ENCODE results near the gene SLC12A4. TPM values are rescaled to one million over a fixed set of nuclear protein-coding genes. Genes with fewer than 3 reads are reported as not detected.

The SLC12A4 gene
- total RNA-seq, 4 donors from 2014 or later, result 25.6 to 137 (median 62.3) TPM

DNA sequence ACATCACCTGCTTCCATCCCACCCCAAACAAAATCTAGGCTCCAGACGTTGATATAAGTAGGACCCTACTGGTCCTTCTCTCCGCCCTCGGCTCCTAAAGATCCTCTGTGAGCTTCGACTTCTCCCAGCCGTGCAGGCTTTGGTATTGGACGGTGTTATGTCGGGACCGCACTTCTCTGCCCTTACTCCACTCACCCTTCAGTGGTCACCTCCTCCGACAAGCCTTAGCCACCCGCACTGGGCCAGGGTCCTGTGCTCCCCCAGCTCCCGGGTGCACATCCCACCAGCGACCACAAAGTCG lies 33.4 kb downstream of the SLC12A4 start:
- no peak for TF ChIP-seq POLR2A (IDR thresholded peaks at IDR 0.05)
- Histone ChIP-seq H3K4me3 (peak overlapping the region; percentile 72 to 79), H3K27ac (peak overlapping the region; percentile 85 to 91), H3K4me1 (peaks cover 0 to 3% of the 10 kb centered on the region in 2 donors), H3K36me3 (no peaks in the 10 kb centered on the region), H3K9me3 (no peaks in the 10 kb centered on the region), H3K27me3 (no peaks in the 10 kb centered on the region)
- no peak for DNase-seq
- intact Hi-C loops (cut with DNase I; ENCODE audit: low total_unique reads), result no loop called here

DNA sequence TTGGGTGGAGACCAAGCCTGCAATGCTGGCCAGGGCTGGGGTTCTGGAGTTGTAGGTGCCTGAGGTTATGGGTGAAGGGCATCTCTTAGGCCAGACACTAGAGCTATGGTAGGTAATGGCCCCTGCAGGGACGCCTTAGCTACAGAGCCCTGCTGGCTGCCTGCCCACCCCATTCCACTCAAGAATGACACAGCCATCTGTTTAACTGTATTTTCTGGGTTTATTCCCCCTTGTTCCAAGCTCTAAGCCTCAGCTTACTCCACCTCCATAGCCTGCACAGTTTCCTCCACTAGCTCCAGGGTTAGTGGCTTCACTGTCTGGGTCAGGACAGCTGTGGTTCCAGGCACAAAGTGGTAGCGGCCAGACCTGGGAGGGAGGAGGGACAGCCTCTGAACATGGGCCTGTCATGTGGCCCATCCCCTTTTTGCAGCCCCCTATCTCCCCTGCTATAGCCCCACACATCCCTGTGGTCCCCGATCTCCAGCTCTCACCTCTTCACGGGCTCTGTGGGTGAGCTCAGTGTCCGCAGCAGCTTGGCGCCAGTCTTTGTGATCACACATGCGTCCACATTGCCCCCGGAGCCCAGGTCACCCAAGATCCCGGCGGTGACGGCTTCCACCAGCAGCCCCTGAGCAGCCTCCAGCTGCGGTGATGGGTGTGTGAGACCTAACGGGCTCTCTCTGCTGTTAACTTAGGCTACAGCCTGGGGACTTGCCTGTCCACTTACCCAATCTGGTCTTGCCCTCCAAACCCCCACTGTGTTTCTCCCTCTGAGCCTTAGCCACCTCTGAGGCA lies 33.9 kb downstream of the SLC12A4 start:
- H3K27ac ChIP-seq, result peak overlapping the region; percentile 85 to 91

DNA sequence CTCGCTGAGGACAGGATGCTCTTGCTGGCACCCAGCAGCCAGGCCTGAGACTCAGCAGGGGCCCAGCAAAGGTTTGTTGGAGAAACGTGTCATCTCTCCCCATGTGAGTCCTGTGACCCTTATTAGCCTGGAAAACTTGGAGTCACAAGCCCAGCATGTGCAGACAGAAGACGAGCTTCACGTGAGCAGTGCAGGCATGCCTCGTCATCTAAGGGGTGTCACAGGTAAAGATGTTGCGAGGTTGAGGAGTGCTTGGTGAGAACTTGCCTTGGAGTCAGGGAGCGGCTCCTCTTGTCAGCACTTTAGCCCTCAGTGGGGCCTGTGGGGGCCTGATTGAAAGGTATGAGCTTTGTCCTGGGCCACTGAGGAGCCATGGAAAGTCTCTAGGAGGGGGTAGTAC lies 34.6 kb downstream of the SLC12A4 start:
- DNase-seq, result no peak
- H3K27me3 ChIP-seq, result no peaks in the 10 kb centered on the region
- H3K4me1 ChIP-seq, result peaks cover 0 to 3% of the 10 kb centered on the region in 2 donors
- H3K27ac ChIP-seq, result no peak overlapping the region
- H3K36me3 ChIP-seq, result no peaks in the 10 kb centered on the region
- H3K4me3 ChIP-seq, result no peak overlapping the region
- TF ChIP-seq, protein P1, sequence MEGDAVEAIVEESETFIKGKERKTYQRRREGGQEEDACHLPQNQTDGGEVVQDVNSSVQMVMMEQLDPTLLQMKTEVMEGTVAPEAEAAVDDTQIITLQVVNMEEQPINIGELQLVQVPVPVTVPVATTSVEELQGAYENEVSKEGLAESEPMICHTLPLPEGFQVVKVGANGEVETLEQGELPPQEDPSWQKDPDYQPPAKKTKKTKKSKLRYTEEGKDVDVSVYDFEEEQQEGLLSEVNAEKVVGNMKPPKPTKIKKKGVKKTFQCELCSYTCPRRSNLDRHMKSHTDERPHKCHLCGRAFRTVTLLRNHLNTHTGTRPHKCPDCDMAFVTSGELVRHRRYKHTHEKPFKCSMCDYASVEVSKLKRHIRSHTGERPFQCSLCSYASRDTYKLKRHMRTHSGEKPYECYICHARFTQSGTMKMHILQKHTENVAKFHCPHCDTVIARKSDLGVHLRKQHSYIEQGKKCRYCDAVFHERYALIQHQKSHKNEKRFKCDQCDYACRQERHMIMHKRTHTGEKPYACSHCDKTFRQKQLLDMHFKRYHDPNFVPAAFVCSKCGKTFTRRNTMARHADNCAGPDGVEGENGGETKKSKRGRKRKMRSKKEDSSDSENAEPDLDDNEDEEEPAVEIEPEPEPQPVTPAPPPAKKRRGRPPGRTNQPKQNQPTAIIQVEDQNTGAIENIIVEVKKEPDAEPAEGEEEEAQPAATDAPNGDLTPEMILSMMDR (IDR thresholded peaks at IDR 0.05), result no peak
- no peak for TF ChIP-seq POLR2A (IDR thresholded peaks at IDR 0.05)
- no peaks in the 10 kb centered on the region for H3K9me3 ChIP-seq
- intact Hi-C loops (cut with DNase I; ENCODE audit: low total_unique reads), result no loop called here

More for the DNA sequence above, 33.9 kb downstream of the SLC12A4 start:
- Histone ChIP-seq H3K9me3 (no peaks in the 10 kb centered on the region), H3K4me1 (peaks cover 0 to 3% of the 10 kb centered on the region in 2 donors), H3K4me3 (peak overlapping the region in 1 of 2 donors; percentile 72), H3K36me3 (no peaks in the 10 kb centered on the region), H3K27me3 (no peaks in the 10 kb centered on the region)
- TF ChIP-seq, protein P1 (IDR thresholded peaks at IDR 0.05), result no peak
- TF ChIP-seq POLR2A (IDR thresholded peaks at IDR 0.05), result no peak
- DNase-seq, result no peak
- intact Hi-C loops (cut with DNase I; ENCODE audit: low total_unique reads), result no loop called here

DNA sequence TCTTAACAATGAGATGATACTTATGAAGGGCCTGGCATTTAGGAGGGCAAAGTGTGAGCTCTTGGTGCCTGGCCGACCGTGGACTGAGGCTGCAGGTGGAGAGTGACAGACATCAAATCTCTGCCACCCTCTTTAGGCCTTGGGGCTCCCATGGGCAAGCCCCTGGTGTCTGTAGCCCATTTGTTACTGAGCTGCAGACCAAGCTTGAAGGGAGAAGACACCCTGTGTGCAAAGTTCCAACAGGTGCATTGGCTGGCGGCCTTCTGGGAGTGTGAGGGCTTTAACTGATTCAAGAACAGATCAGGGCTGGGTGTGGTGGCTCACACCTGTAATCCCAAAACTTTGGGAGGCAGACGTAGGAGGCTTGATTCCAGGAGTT lies 36.0 kb downstream of the SLC12A4 start:
- Histone ChIP-seq H3K27me3 (no peaks in the 10 kb centered on the region), H3K4me3 (no peak overlapping the region), H3K27ac (no peak overlapping the region), H3K36me3 (no peaks in the 10 kb centered on the region), H3K4me1 (peaks cover 0 to 3% of the 10 kb centered on the region in 2 donors), H3K9me3 (no peaks in the 10 kb centered on the region)
- no peak for DNase-seq
- no peak for TF ChIP-seq POLR2A (IDR thresholded peaks at IDR 0.05)
- TF ChIP-seq, protein P1 (IDR thresholded peaks at IDR 0.05), result no peak
- intact Hi-C loops (cut with DNase I; ENCODE audit: low total_unique reads), result no loop called here

DNA sequence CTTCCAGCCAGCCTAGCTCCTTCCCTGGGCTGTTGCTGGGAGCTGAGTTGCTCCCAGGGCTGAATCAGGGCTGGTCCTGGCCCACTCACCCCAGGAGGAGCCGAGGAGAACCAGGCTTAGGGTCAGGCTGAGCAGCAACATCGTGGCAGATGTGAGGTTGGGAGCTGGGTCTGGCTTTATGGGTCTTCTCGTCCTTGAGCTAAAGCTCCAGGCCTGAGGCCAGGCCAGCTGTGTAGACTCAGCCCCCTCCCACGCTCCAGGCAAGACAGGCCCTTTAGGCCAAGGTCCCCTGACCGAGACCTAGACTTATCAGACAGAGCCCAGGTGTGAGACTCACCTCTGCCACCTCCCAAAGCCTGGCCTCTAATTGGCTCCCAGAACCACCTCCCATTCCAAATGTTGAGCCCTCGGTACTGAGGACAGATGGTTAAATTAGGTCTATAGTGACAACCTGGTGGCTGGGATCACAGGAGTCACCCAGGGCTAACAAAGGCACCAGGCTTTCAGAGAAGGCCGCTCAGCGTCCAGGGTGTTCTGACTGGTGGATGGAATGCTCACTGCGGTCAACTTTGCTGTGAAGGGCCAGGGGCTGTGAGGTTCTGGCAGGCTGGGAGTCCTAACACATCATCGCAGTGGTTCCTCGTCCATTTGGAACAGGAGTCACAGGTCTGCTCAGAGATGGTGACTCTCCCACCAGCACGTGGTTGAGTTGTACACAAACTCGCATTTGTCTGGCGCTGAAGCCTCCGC lies 36.5 kb downstream of the SLC12A4 start, which contains the start of gene CTRL:
Gene CTRL (minus strand): TSS at position 151 of the 750 bp plus-strand sequence. CDS start 10 bp downstream, at position 141.
- H3K36me3 ChIP-seq, result no peaks in the 10 kb centered on the region
- intact Hi-C loops (cut with DNase I; ENCODE audit: low total_unique reads), result no loop called here
- no peak within 1 kb of the TSS for H3K27ac ChIP-seq
- H3K9me3 ChIP-seq, result no peaks in the 10 kb centered on the region
- H3K4me3 ChIP-seq, result no peak within 1 kb of the TSS
- H3K27me3 ChIP-seq, result no peaks in the 10 kb centered on the region
- no peak for DNase-seq
- peaks cover 0 to 3% of the 10 kb centered on the region in 2 donors for H3K4me1 ChIP-seq
- TF ChIP-seq POLR2A (IDR thresholded peaks at IDR 0.05), result no peak
- TF ChIP-seq, protein P1 (IDR thresholded peaks at IDR 0.05), result no peak

All from uterus (tissue), 4 donors.